NCI-H128 (cell line): ENCODE measurements around the gene PTP4A1.
A peak's percentile ranks its signal among the peaks of the same experiment; 100 is the strongest.
"Not testable (repeated sequence)": the region's sequence is repeated elsewhere in the genome, so short reads cannot be mapped to it uniquely, and the experiment has no call there.

Source experiments
- DNase-seq: peaks from one replicate; lab custom pipeline; 2025; ENCODE audit not compliant: unreplicated experiment; lab: John Stamatoyannopoulos, UW

PTP4A1 gene

GRCh38 chr6:63572044-63572746 is at the start of gene PTP4A1, which contains the start of gene LOC128125822:
TSS of gene PTP4A1 (plus strand) at chr6:63572480. CDS start at chr6:63576881, 4,401 bp downstream.
TSS of gene LOC128125822 (plus strand) at chr6:63572480.
- DNase-seq: peak; percentile 93

GRCh38 chr6:63522911-63523287 is 49.4 kb upstream of the PTP4A1 start:
- DNase-seq: not testable (repeated sequence)

- no peak for DNase-seq
Measured at GRCh38 chr6:63523630-63524029, 48.6 kb upstream of the PTP4A1 start.

- no peak for DNase-seq
Measured at GRCh38 chr6:63525186-63525878, 46.9 kb upstream of the PTP4A1 start.

- no peak for DNase-seq
Measured at GRCh38 chr6:63526931-63527330, 45.3 kb upstream of the PTP4A1 start.

GRCh38 chr6:63527658-63528514 is 44.4 kb upstream of the PTP4A1 start:
- DNase-seq: no peak

GRCh38 chr6:63529498-63529897 is 42.8 kb upstream of the PTP4A1 start:
- no peak for DNase-seq

- DNase-seq: no peak
Measured at GRCh38 chr6:63530182-63530581, 42.1 kb upstream of the PTP4A1 start.

- no peak for DNase-seq
Measured at GRCh38 chr6:63530991-63531390, 41.3 kb upstream of the PTP4A1 start.

- no peak for DNase-seq
Measured at GRCh38 chr6:63533026-63533425, 39.3 kb upstream of the PTP4A1 start.

- DNase-seq: no peak
Measured at GRCh38 chr6:63533952-63534351, 38.3 kb upstream of the PTP4A1 start.

- no peak for DNase-seq
Measured at GRCh38 chr6:63537201-63537958, 34.9 kb upstream of the PTP4A1 start.

GRCh38 chr6:63537959-63538300 is 34.4 kb upstream of the PTP4A1 start:
- DNase-seq: no peak

- DNase-seq: no peak
Measured at GRCh38 chr6:63538550-63538949, 33.7 kb upstream of the PTP4A1 start.

GRCh38 chr6:63543001-63543400 is 29.3 kb upstream of the PTP4A1 start:
- no peak for DNase-seq

- DNase-seq: no peak
Measured at GRCh38 chr6:63543982-63544381, 28.3 kb upstream of the PTP4A1 start.

- no peak for DNase-seq
Measured at GRCh38 chr6:63546236-63546635, 26.0 kb upstream of the PTP4A1 start.

GRCh38 chr6:63546697-63547096 is 25.6 kb upstream of the PTP4A1 start:
- no peak for DNase-seq

- DNase-seq: no peak
Measured at GRCh38 chr6:63549076-63549475, 23.2 kb upstream of the PTP4A1 start.

GRCh38 chr6:63553208-63553607 is 19.1 kb upstream of the PTP4A1 start:
- no peak for DNase-seq

- DNase-seq: no peak
Measured at GRCh38 chr6:63553900-63554299, 18.4 kb upstream of the PTP4A1 start.
